ENCODE data around the gene P2RY13. TPM values are rescaled to one million over a fixed set of nuclear protein-coding genes. Genes with fewer than 3 reads are reported as not detected.

The P2RY13 gene
- polyA plus RNA-seq, 1 donor from 2014 or later = 0.12 TPM

- no peak overlapping the region for H2AFZ ChIP-seq (ENCODE audit: low read depth, low read length)
- no peaks in the 10 kb centered on the region for H3K9me3 ChIP-seq (ENCODE audit: low read length)
- H3K4me2 ChIP-seq (ENCODE audit: low read length) = no peak overlapping the region
- no peak overlapping the region for H3K27ac ChIP-seq (ENCODE audit: low read length)
- H3K79me2 ChIP-seq (replicated peaks; ENCODE audit: insufficient read depth, low read length) = no peaks in the 10 kb centered on the region
- H3K9ac ChIP-seq (ENCODE audit: low read length) = no peak overlapping the region
- no peaks in the 10 kb centered on the region for H3F3A ChIP-seq (ENCODE audit: insufficient read depth, low read length, poor library complexity, severe bottlenecking)
- H3K36me3 ChIP-seq (ENCODE audit: insufficient read depth, low read length) = no peaks in the 10 kb centered on the region
- TF ChIP-seq EP300 (conservative IDR thresholded peaks at IDR 0.05; ENCODE audit: poor library complexity, severe bottlenecking) = no peak
- no peak for TF ChIP-seq RAD21 (conservative IDR thresholded peaks at IDR 0.05)
- TF ChIP-seq SMC3 (conservative IDR thresholded peaks at IDR 0.05; ENCODE audit: poor library complexity) = no peak
- no peak for TF ChIP-seq POLR2AphosphoS5 (IDR thresholded peaks at IDR 0.05)
- TF ChIP-seq EZH2 (IDR thresholded peaks at IDR 0.05; ENCODE audit: borderline replicate concordance, insufficient read depth, low read length, poor library complexity, severe bottlenecking) = no peak
- no peak for TF ChIP-seq TAF1 (IDR thresholded peaks at IDR 0.05; ENCODE audit: low read depth)
- no peak for TF ChIP-seq REST (IDR thresholded peaks at IDR 0.05; ENCODE audit: borderline replicate concordance)
- no peak for TF ChIP-seq CTCF (IDR thresholded peaks at IDR 0.05; ENCODE audit: poor library complexity, severe bottlenecking)
- no peak for TF ChIP-seq MXI1 (conservative IDR thresholded peaks at IDR 0.05; ENCODE audit: poor library complexity, severe bottlenecking)
- peaks cover 4% of the 10 kb centered on the region for H4K20me1 ChIP-seq (ENCODE audit: insufficient read depth)
- no peak overlapping the region for H3K4me3 ChIP-seq (ENCODE audit: low read length)
- H3K27me3 ChIP-seq (ENCODE audit: insufficient read depth, low read depth, low read length) = no peaks in the 10 kb centered on the region
- no peaks in the 10 kb centered on the region for H3K9me2 ChIP-seq (ENCODE audit: insufficient read depth, low read length)
These were observed 1.6 kb upstream of the P2RY13 start for GRCh38 chr3:151330899-151331298.

GRCh38 chr3:151330379-151330778, 1.0 kb upstream of the P2RY13 start:
- Histone ChIP-seq H3K9ac (ENCODE audit: low read length) (no peak overlapping the region), H4K20me1 (ENCODE audit: insufficient read depth) (peaks cover 4% of the 10 kb centered on the region), H2AFZ (ENCODE audit: low read depth, low read length) (no peak overlapping the region), H3K36me3 (ENCODE audit: insufficient read depth, low read length) (no peaks in the 10 kb centered on the region), H3K79me2 (replicated peaks; ENCODE audit: insufficient read depth, low read length) (no peaks in the 10 kb centered on the region), H3K27me3 (ENCODE audit: insufficient read depth, low read depth, low read length) (no peaks in the 10 kb centered on the region), H3F3A (ENCODE audit: insufficient read depth, low read length, poor library complexity, severe bottlenecking) (no peaks in the 10 kb centered on the region), H3K9me2 (ENCODE audit: insufficient read depth, low read length) (no peaks in the 10 kb centered on the region), H3K4me2 (ENCODE audit: low read length) (no peak overlapping the region), H3K4me3 (ENCODE audit: low read length) (no peak overlapping the region), H3K27ac (ENCODE audit: low read length) (no peak overlapping the region), H3K9me3 (ENCODE audit: low read length) (no peaks in the 10 kb centered on the region)
- TF ChIP-seq TAF1 (IDR thresholded peaks at IDR 0.05; ENCODE audit: low read depth) = no peak
